Spinal cord (tissue), 10 donors: Measurements from ENCODE around the gene AP2A1. TPM values are rescaled to one million over a fixed set of nuclear protein-coding genes. Genes with fewer than 3 reads are reported as not detected.

Experiments
- DNase-seq, 6 donors: peaks; one replicate each; pipeline versions ENCODE4 v3.0.0 to v3.0.0-alpha.2; 2013 to 2015; ENCODE audit warnings: low spot score in 6 of 6, low read depth in 4 of 6
- H3K27ac ChIP-seq: one replicate; pipeline ENCODE4 v1.5.1; 2013; ENCODE audit warnings: low read depth, low read length, control low read depth
- H3K27me3 ChIP-seq: one replicate; pipeline ENCODE4 v1.6.1; 2013; ENCODE audit warnings: low read length; ENCODE audit not compliant: control insufficient read depth, insufficient read depth
- H3K36me3 ChIP-seq: one replicate; pipeline ENCODE4 v1.6.1; 2013; ENCODE audit warnings: low read length; ENCODE audit not compliant: control insufficient read depth, insufficient read depth
- H3K4me1 ChIP-seq: one replicate; pipeline ENCODE4 v1.6.1; 2013; ENCODE audit warnings: low read length; ENCODE audit not compliant: control insufficient read depth, insufficient read depth
- H3K4me3 ChIP-seq: one replicate; pipeline ENCODE4 v1.5.1; 2013; ENCODE audit warnings: low read depth, low read length, control low read depth
- H3K9me3 ChIP-seq: one replicate; pipeline ENCODE4 v1.6.1; 2013; ENCODE audit warnings: low read length; ENCODE audit not compliant: control insufficient read depth, insufficient read depth
- WGBS: methylation state at CpG from one replicate; pipeline ENCODE4 v1.1.5; 2013; ENCODE audit warnings: missing lambda C conversion rate; ENCODE audit not compliant: insufficient coverage; 5-methylcytosine and 5-hydroxymethylcytosine counted together
- polyA plus RNA-seq, 2 donors: library from polyadenylated mRNA; unstranded; fragments of 120-200 nt; gene quantifications; one replicate each; pipeline ENCODE4 v1.2.1, GENCODE V29; 2013; ENCODE audit not compliant: insufficient read length in 2 of 2
- small RNA-seq: library from RNA; depleted of rRNA; stranded (forward); fragments of <200 nt; gene quantifications from one replicate; pipeline ENCODE3, GENCODE V24; 2014; ENCODE audit warnings: low replicate concordance
- total RNA-seq, 2 donors: library from RNA; depleted of rRNA in 1 of 2; stranded (reverse); fragments of 120-200 nt in 1 of 2; fragments of >200 nt in 1 of 2; gene quantifications; one replicate each; pipeline versions ENCODE4 v1.2.3 to v1.2.4, GENCODE V29; 2013 to 2014
- donor health status: healthy.

Gene AP2A1
- total and polyA plus RNA-seq, 4 donors = 58.5 to 156 (median 106) TPM

- no peak for DNase-seq
- no peak overlapping the region for H3K4me3 ChIP-seq
- no peaks in the 10 kb centered on the region for H3K27me3 ChIP-seq
- peaks cover 77% of the 10 kb centered on the region for H3K36me3 ChIP-seq
- 80% methylated on average over 17 of the region's 21 CpGs for WGBS
- no peak overlapping the region for H3K27ac ChIP-seq
- H3K4me1 ChIP-seq = peaks cover 53% of the 10 kb centered on the region
- H3K9me3 ChIP-seq = no peaks in the 10 kb centered on the region
These were observed 89.1 kb downstream of the AP2A1 start for GRCh38 chr19:49855676-49856573.

- DNase-seq = no peak
- no peaks in the 10 kb centered on the region for H3K9me3 ChIP-seq
- H3K4me1 ChIP-seq = peaks cover 56% of the 10 kb centered on the region
- WGBS = 92% methylated on average over 12 of the region's 18 CpGs
- H3K27me3 ChIP-seq = no peaks in the 10 kb centered on the region
- no peak overlapping the region for H3K4me3 ChIP-seq
- no peak overlapping the region for H3K27ac ChIP-seq
- peaks cover 83% of the 10 kb centered on the region for H3K36me3 ChIP-seq
These were observed 89.8 kb downstream of the AP2A1 start for GRCh38 chr19:49856574-49857021.

Small RNA genes within 50 kb of the gene (small RNA-seq; reads per million reads assigned to genes)
- gene MIR4749 (0.06 reads per million), gene MIR6799 (not detected), gene RNU6-841P (not detected)

Other genes with a start within 250 kb of the AP2A1 start
- 10 to 100 TPM; 24.9 to 85.2 TPM for gene RCN3, start 239.0 kb upstream of the AP2A1 start, total RNA-seq
- gene RCN3, start 239.0 kb upstream of the AP2A1 start, polyA plus RNA-seq = 10 to 100 TPM; 14.5 to 36.5 TPM
- gene NOSIP, start 186.4 kb upstream of the AP2A1 start, total RNA-seq = 10 to 100 TPM; 32.2 to 86.1 TPM
- gene NOSIP, start 186.4 kb upstream of the AP2A1 start, polyA plus RNA-seq = 10 to 100 TPM; 63.9 to 67.4 TPM
- under 1 TPM; 0.79 to 0.83 TPM for gene PRRG2, start 185.7 kb upstream of the AP2A1 start, total RNA-seq
- gene PRRG2, start 185.7 kb upstream of the AP2A1 start, polyA plus RNA-seq = 1 to 10 TPM in 1 of 2 donors, under 1 TPM in 1; 0.78 to 1.5 TPM
- gene PRR12, start 175.8 kb upstream of the AP2A1 start, total RNA-seq = 1 to 10 TPM; 6.6 to 8.2 TPM
- gene PRR12, start 175.8 kb upstream of the AP2A1 start, polyA plus RNA-seq = 10 to 100 TPM; 37.7 to 42.3 TPM
- gene RRAS, start 126.9 kb upstream of the AP2A1 start, total RNA-seq = 10 to 100 TPM in 1 of 2 donors, 1 to 10 TPM in 1; 4.7 to 16.7 TPM
- 10 to 100 TPM; 13.4 to 16.7 TPM for gene RRAS, start 126.9 kb upstream of the AP2A1 start, polyA plus RNA-seq
- 10 to 100 TPM; 11.8 to 12.2 TPM for gene SCAF1, start 124.8 kb upstream of the AP2A1 start, total RNA-seq
- 10 to 100 TPM; 66.3 to 70.8 TPM for gene SCAF1, start 124.8 kb upstream of the AP2A1 start, polyA plus RNA-seq
- gene IRF3, start 101.1 kb upstream of the AP2A1 start, total RNA-seq = 10 to 100 TPM; 21.8 to 63.9 TPM
- 10 to 100 TPM; 39.2 to 51.4 TPM for gene IRF3, start 101.1 kb upstream of the AP2A1 start, polyA plus RNA-seq
- gene BCL2L12, start 101.1 kb upstream of the AP2A1 start, total RNA-seq = 1 to 10 TPM in 1 of 2 donors, under 1 TPM in 1; 0.89 to 7.6 TPM
- gene BCL2L12, start 101.1 kb upstream of the AP2A1 start, polyA plus RNA-seq = 10 to 100 TPM in 1 of 2 donors, 1 to 10 TPM in 1; 8.2 to 15.0 TPM
- gene PRMT1, start 89.7 kb upstream of the AP2A1 start, total RNA-seq = 100 to 1,000 TPM; 150 to 186 TPM
- gene PRMT1, start 89.7 kb upstream of the AP2A1 start, polyA plus RNA-seq = 100 to 1,000 TPM; 221 to 249 TPM
- gene ADM5, start 77.4 kb upstream of the AP2A1 start, total RNA-seq = under 1 TPM; 0.69 to 0.88 TPM
- gene ADM5, start 77.4 kb upstream of the AP2A1 start, polyA plus RNA-seq = 1 to 10 TPM; 3.1 to 3.3 TPM
- gene CPT1C, start 75.9 kb upstream of the AP2A1 start, total RNA-seq = 10 to 100 TPM; 23.2 to 32.4 TPM
- 100 to 1,000 TPM; 110 to 128 TPM for gene CPT1C, start 75.9 kb upstream of the AP2A1 start, polyA plus RNA-seq
- under 1 TPM; 0.10 to 0.50 TPM for gene TSKS, start 3.7 kb upstream of the AP2A1 start, total RNA-seq
- gene TSKS, start 3.7 kb upstream of the AP2A1 start, polyA plus RNA-seq = under 1 TPM; 0.35 to 0.47 TPM
- 10 to 100 TPM; 17.2 to 29.0 TPM for gene FUZ, start 46.3 kb downstream of the AP2A1 start, total RNA-seq
- 10 to 100 TPM; 32.6 to 35.0 TPM for gene FUZ, start 46.3 kb downstream of the AP2A1 start, polyA plus RNA-seq
- gene MED25, start 51.3 kb downstream of the AP2A1 start, total RNA-seq = 10 to 100 TPM; 16.7 to 21.8 TPM
- 10 to 100 TPM; 64.7 to 68.2 TPM for gene MED25, start 51.3 kb downstream of the AP2A1 start, polyA plus RNA-seq
- 100 to 1,000 TPM in 1 of 2 donors, 10 to 100 TPM in 1; 62.2 to 220 TPM for gene PTOV1, start 84.2 kb downstream of the AP2A1 start, total RNA-seq
- 100 to 1,000 TPM; 420 to 438 TPM for gene PTOV1, start 84.2 kb downstream of the AP2A1 start, polyA plus RNA-seq
- 10 to 100 TPM; 22.2 to 47.1 TPM for gene PNKP, start 100.6 kb downstream of the AP2A1 start, total RNA-seq
- gene PNKP, start 100.6 kb downstream of the AP2A1 start, polyA plus RNA-seq = 10 to 100 TPM; 53.5 to 87.1 TPM
- gene AKT1S1, start 110.4 kb downstream of the AP2A1 start, total RNA-seq = 1 to 10 TPM; 3.8 to 9.0 TPM
- gene AKT1S1, start 110.4 kb downstream of the AP2A1 start, polyA plus RNA-seq = 10 to 100 TPM; 43.0 to 43.8 TPM
- 10 to 100 TPM in 1 of 2 donors, 1 to 10 TPM in 1; 9.6 to 13.9 TPM for gene TBC1D17, start 110.7 kb downstream of the AP2A1 start, total RNA-seq
- gene TBC1D17, start 110.7 kb downstream of the AP2A1 start, polyA plus RNA-seq = 10 to 100 TPM; 67.2 to 78.6 TPM
- under 1 TPM; 0.30 to 0.33 TPM for gene IL4I1, start 129.9 kb downstream of the AP2A1 start, total RNA-seq
- 1 to 10 TPM in 1 of 2 donors, under 1 TPM in 1; 0.89 to 1.3 TPM for gene IL4I1, start 129.9 kb downstream of the AP2A1 start, polyA plus RNA-seq
- gene ATF5, start 162.2 kb downstream of the AP2A1 start, total RNA-seq = 1 to 10 TPM; 2.6 to 7.2 TPM
- 10 to 100 TPM; 19.0 to 19.5 TPM for gene ATF5, start 162.2 kb downstream of the AP2A1 start, polyA plus RNA-seq
- 10 to 100 TPM; 16.9 to 41.0 TPM for gene NUP62, start 162.5 kb downstream of the AP2A1 start, total RNA-seq
- 10 to 100 TPM; 48.3 to 51.3 TPM for gene NUP62, start 162.5 kb downstream of the AP2A1 start, polyA plus RNA-seq
- gene SIGLEC11, start 194.2 kb downstream of the AP2A1 start, total RNA-seq = 1 to 10 TPM; 1.2 to 1.7 TPM
- gene SIGLEC11, start 194.2 kb downstream of the AP2A1 start, polyA plus RNA-seq = under 1 TPM; 0.52 to 0.53 TPM